Panc1 (cell line): ENCODE measurements around the gene CABCOCO1. TPM values are rescaled to one million over a fixed set of nuclear protein-coding genes. Genes with fewer than 3 reads are reported as not detected.

Source experiments
- ATAC-seq: fragments of 200-7000 bp; cut with Tn5 transposase; 2 replicates; pipeline ENCODE4 v1.9.1; 2020; ENCODE audit warnings: mild to moderate bottlenecking, moderate library complexity
- BruUV-seq: library from RNA; stranded (reverse); fragments of 400-500 nt; replicated peaks from 2 replicates; lab custom pipeline; 2021; lab: Mats Ljungman, UMichigan
- CTCF ChIA-PET: fragments of 300-600 bp; sonication (Branson Sonifier 250); formaldehyde crosslinking; loops from one replicate; lab custom pipeline; 2022; ENCODE audit warnings: antibody characterized with exemption; lab: Charles Lee
- POLR2A ChIA-PET: fragments of 300-600 bp; sonication (Branson Sonifier 250); formaldehyde crosslinking; loops from one replicate; lab custom pipeline; 2022; ENCODE audit warnings: antibody characterized with exemption; lab: Charles Lee
- DNase-seq: peaks from one replicate; pipeline ENCODE4 v3.0.0-alpha.2; 2010; ENCODE audit warnings: low read depth, low spot score
- H3K27ac ChIP-seq: 2 replicates; pipeline ENCODE4 v1.5.1; 2011; ENCODE audit warnings: mild to moderate bottlenecking, low read length, inconsistent platforms
- H3K27me3 ChIP-seq: fragments of 200-500 bp; sonication (Bioruptor generic); 2 replicates; pipeline ENCODE4 v1.6.0; 2014; ENCODE audit warnings: low read length, inconsistent platforms; ENCODE audit not compliant: control insufficient read depth, insufficient read depth
- H3K36me3 ChIP-seq: fragments of 200-500 bp; sonication (Bioruptor generic); 2 replicates; pipeline ENCODE4 v1.5.1; 2014; ENCODE audit warnings: inconsistent platforms, mild to moderate bottlenecking, low read length, moderate library complexity; ENCODE audit not compliant: control insufficient read depth, insufficient read depth
- H3K4me1 ChIP-seq: 2 replicates; pipeline ENCODE4 v1.5.1; 2011; ENCODE audit warnings: inconsistent platforms, mild to moderate bottlenecking, low read length, moderate library complexity; ENCODE audit not compliant: control insufficient read depth, insufficient read depth
- H3K4me3 ChIP-seq, 2 experiments: 2 replicates each; pipeline ENCODE4 v1.5.1; 2011 to 2012; ENCODE audit warnings: low read depth in 2 of 2, low read length in 2 of 2, mild to moderate bottlenecking in 2 of 2, inconsistent platforms in 1 of 2, moderate library complexity in 1 of 2
- H3K9me3 ChIP-seq: fragments of 200-500 bp; sonication (Bioruptor generic); 2 replicates; pipeline ENCODE4 v1.5.1; 2014; ENCODE audit warnings: low read depth, mild to moderate bottlenecking, inconsistent platforms, low read length, moderate library complexity; ENCODE audit not compliant: control insufficient read depth, insufficient read depth
- POLR2AphosphoS5 ChIP-seq: IDR thresholded peaks from 2 replicates; pipeline ENCODE4 v1.6.1; 2012; ENCODE audit warnings: mild to moderate bottlenecking, low read depth, low read length, moderate library complexity
- SIN3A ChIP-seq: IDR thresholded peaks from 2 replicates; pipeline ENCODE4 v1.6.1; 2012; ENCODE audit warnings: low read depth, mild to moderate bottlenecking, low read length, moderate library complexity, borderline replicate concordance; ENCODE audit not compliant: insufficient read depth
- TCF7L2 ChIP-seq: IDR thresholded peaks from 2 replicates; pipeline ENCODE4 v1.6.1; 2011; ENCODE audit warnings: mild to moderate bottlenecking, low read depth, low read length, inconsistent platforms
- in situ Hi-C: cut with HindIII; loops from 2 replicates; pipeline ENCODE4 v1.10.0; 2016; ENCODE audit warnings: low sequenced_read_pairs, low pct_unique_long_range_greater_than_20kb
- intact Hi-C: fragments of 100-400 bp; cut with micrococcal nuclease; formaldehyde crosslinking; loops from one replicate; pipeline ENCODE4 v1.10.0; 2022; ENCODE audit not compliant: unreplicated experiment
- total RNA-seq: library from RNA; stranded (reverse); gene quantifications from one replicate; pipeline ENCODE4 v1.2.1, GENCODE V29; 2021; ENCODE audit not compliant: unreplicated experiment
- TF ChIP-seq, protein P1 (sequence below), 2 experiments: IDR thresholded peaks; 2 replicates each; pipeline ENCODE4 v1.6.1; 2011 to 2012; ENCODE audit warnings: low read depth in 2 of 2, control low read depth in 1 of 2, low read length in 1 of 2, mild to moderate bottlenecking in 1 of 2, moderate library complexity in 1 of 2; ENCODE audit not compliant: insufficient read depth in 1 of 2
- TF ChIP-seq, protein P2 (sequence below): fragments of 450-650 bp; IDR thresholded peaks from 2 replicates; pipeline ENCODE4 v1.5.1; 2017; ENCODE audit warnings: mild to moderate bottlenecking

The CABCOCO1 gene
- total RNA-seq, 1 experiment from 2014 or later = 4.0 TPM

DNA sequence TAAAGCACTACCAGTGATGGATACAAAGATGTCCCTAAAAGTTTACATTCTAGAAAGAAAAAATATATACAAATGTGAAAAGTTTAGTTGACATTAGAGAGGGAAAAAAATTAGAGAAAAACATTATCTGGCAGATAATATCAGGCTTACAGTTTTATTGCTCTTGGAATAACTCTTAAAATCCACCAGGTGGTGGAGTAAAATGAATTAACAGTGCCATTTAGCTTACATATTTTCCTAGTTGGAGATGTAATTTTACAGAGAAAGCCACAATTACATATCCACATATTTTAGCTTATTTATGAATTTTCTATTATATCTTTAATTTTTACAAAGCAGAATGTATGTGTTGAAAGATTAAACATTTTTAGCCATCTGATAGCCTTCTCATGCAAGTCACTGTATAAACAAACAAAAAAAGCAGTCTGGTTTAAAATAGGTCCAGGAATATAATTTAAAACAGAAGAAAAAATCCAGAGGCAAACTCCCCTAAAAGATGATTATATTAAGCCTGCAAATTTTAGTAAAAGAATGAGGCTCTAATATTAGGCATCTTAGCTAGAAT, 6.5 kb downstream of the CABCOCO1 start:
- in situ Hi-C loops (no loop called here), intact Hi-C loops (loop anchor here (10.0 kb wide), 1 partner anchor 166 kb away; no protein-coding TSS in a partner anchor)
- ChIA-PET CTCF (no interaction called here), POLR2A (no interaction called here)
- H3K9me3 ChIP-seq = no peaks in the 10 kb centered on the region
- BruUV-seq = no TSS peak
- ATAC-seq = no peak
- no peak for DNase-seq
- no peaks in the 10 kb centered on the region for H3K27me3 ChIP-seq
- peak overlapping the region; percentile 83; the same call in 1 of the 2 replicates for H3K27ac ChIP-seq
- H3K36me3 ChIP-seq = no peaks in the 10 kb centered on the region
- H3K4me3 ChIP-seq = no peak overlapping the region
- TF ChIP-seq TCF7L2 = 0 out of 2 replicates have a peak, but pooled peaks have one; percentile 18
- TF ChIP-seq, protein P1, sequence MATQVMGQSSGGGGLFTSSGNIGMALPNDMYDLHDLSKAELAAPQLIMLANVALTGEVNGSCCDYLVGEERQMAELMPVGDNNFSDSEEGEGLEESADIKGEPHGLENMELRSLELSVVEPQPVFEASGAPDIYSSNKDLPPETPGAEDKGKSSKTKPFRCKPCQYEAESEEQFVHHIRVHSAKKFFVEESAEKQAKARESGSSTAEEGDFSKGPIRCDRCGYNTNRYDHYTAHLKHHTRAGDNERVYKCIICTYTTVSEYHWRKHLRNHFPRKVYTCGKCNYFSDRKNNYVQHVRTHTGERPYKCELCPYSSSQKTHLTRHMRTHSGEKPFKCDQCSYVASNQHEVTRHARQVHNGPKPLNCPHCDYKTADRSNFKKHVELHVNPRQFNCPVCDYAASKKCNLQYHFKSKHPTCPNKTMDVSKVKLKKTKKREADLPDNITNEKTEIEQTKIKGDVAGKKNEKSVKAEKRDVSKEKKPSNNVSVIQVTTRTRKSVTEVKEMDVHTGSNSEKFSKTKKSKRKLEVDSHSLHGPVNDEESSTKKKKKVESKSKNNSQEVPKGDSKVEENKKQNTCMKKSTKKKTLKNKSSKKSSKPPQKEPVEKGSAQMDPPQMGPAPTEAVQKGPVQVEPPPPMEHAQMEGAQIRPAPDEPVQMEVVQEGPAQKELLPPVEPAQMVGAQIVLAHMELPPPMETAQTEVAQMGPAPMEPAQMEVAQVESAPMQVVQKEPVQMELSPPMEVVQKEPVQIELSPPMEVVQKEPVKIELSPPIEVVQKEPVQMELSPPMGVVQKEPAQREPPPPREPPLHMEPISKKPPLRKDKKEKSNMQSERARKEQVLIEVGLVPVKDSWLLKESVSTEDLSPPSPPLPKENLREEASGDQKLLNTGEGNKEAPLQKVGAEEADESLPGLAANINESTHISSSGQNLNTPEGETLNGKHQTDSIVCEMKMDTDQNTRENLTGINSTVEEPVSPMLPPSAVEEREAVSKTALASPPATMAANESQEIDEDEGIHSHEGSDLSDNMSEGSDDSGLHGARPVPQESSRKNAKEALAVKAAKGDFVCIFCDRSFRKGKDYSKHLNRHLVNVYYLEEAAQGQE (IDR thresholded peaks at IDR 0.05; ENCODE audit: insufficient read depth in 1 of 2, low read depth in 2 of 2, low read length in 1 of 2) = no peak
- TF ChIP-seq, protein P2, sequence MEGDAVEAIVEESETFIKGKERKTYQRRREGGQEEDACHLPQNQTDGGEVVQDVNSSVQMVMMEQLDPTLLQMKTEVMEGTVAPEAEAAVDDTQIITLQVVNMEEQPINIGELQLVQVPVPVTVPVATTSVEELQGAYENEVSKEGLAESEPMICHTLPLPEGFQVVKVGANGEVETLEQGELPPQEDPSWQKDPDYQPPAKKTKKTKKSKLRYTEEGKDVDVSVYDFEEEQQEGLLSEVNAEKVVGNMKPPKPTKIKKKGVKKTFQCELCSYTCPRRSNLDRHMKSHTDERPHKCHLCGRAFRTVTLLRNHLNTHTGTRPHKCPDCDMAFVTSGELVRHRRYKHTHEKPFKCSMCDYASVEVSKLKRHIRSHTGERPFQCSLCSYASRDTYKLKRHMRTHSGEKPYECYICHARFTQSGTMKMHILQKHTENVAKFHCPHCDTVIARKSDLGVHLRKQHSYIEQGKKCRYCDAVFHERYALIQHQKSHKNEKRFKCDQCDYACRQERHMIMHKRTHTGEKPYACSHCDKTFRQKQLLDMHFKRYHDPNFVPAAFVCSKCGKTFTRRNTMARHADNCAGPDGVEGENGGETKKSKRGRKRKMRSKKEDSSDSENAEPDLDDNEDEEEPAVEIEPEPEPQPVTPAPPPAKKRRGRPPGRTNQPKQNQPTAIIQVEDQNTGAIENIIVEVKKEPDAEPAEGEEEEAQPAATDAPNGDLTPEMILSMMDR = peak; percentile 6; the same call in 1 of the 2 replicates
- peaks cover 26% of the 10 kb centered on the region for H3K4me1 ChIP-seq

DNA sequence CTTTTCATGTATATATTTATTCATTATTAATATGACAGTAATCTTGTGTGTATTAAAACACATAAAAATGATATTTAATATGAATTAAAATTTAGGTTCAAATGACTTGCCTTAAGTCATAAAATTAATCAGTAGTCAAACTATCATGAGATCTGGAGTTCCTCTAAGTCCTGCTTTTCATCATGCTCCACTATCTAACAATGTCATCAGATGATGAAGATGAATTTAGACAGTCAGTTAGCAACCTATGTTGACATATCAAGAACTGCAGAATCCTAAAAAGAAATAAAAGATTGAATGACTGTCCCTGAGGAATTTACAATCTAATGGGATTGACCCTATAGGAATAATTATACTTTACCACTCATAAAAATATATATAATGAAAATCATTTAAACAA, 7.1 kb downstream of the CABCOCO1 start:
- no TSS peak for BruUV-seq
- TF ChIP-seq, protein P2 = no peak
- no peak for TF ChIP-seq SIN3A
- TF ChIP-seq, protein P1 (IDR thresholded peaks at IDR 0.05; ENCODE audit: insufficient read depth in 1 of 2, low read depth in 2 of 2, low read length in 1 of 2) = no peak
- no peak for TF ChIP-seq TCF7L2
- no peak for TF ChIP-seq POLR2AphosphoS5
- no peak for ATAC-seq
- peak overlapping the region; percentile 83; the same call in 1 of the 2 replicates for H3K27ac ChIP-seq
- DNase-seq = no peak
- ChIA-PET CTCF (no interaction called here), POLR2A (no interaction called here)
- H3K4me3 ChIP-seq = no peak overlapping the region
- in situ Hi-C loops = no loop called here
- H3K4me1 ChIP-seq = peaks cover 20% of the 10 kb centered on the region
- H3K9me3 ChIP-seq = no peaks in the 10 kb centered on the region
- H3K27me3 ChIP-seq = no peaks in the 10 kb centered on the region
- H3K36me3 ChIP-seq = no peaks in the 10 kb centered on the region
- intact Hi-C loops = loop anchor here (10.0 kb wide), 1 partner anchor 165 kb away; no protein-coding TSS in a partner anchor
